Measurements from ENCODE around the gene SPEF1. TPM values are rescaled to one million over a fixed set of nuclear protein-coding genes. Genes with fewer than 3 reads are reported as not detected.

The SPEF1 gene
- total RNA-seq, 3 donors from 2014 or later: 0.19 TPM; not detected in 2

GRCh38 chr20:3744806-3745685, 36.2 kb downstream of the SPEF1 start:
- TF ChIP-seq CTCF (IDR thresholded peaks at IDR 0.05): no peak
- no peak overlapping the region for H3K4me3 ChIP-seq
- no peaks in the 10 kb centered on the region for H3K4me1 ChIP-seq (ENCODE audit: low read depth)
- intact Hi-C loops (cut with DNase I, micrococcal nuclease): no loop called here
- peak; percentile 70 for ATAC-seq
- H3K9me3 ChIP-seq: no peaks in the 10 kb centered on the region
- DNase-seq: peak; percentile 60 to 80 (median 67)
- no peaks in the 10 kb centered on the region for H3K36me3 ChIP-seq (ENCODE audit: low read depth)

- H3K4me3 ChIP-seq: no peak overlapping the region
- H3K9me3 ChIP-seq: no peaks in the 10 kb centered on the region
- H3K4me1 ChIP-seq (ENCODE audit: low read depth): no peaks in the 10 kb centered on the region
- intact Hi-C loops (cut with DNase I, micrococcal nuclease): no loop called here
- TF ChIP-seq CTCF (IDR thresholded peaks at IDR 0.05): no peak
- ATAC-seq: no peak
- no peaks in the 10 kb centered on the region for H3K36me3 ChIP-seq (ENCODE audit: low read depth)
- peak in 1 of 3 donors; percentile 2 for DNase-seq
These were observed 37.2 kb downstream of the SPEF1 start for GRCh38 chr20:3744037-3744436.

GRCh38 chr20:3743251-3743650, 38.0 kb downstream of the SPEF1 start:
- Histone ChIP-seq H3K4me1 (ENCODE audit: low read depth) (no peaks in the 10 kb centered on the region), H3K36me3 (ENCODE audit: low read depth) (no peaks in the 10 kb centered on the region), H3K9me3 (no peaks in the 10 kb centered on the region), H3K4me3 (no peak overlapping the region)
- ATAC-seq: no peak
- no peak for TF ChIP-seq CTCF (IDR thresholded peaks at IDR 0.05)
- DNase-seq: no peak
- intact Hi-C loops (cut with DNase I, micrococcal nuclease): no loop called here

GRCh38 chr20:3741836-3742458, 39.3 kb downstream of the SPEF1 start:
- H3K9me3 ChIP-seq: no peaks in the 10 kb centered on the region
- no peak for TF ChIP-seq CTCF (IDR thresholded peaks at IDR 0.05)

GRCh38 chr20:3740615-3741301, 40.5 kb downstream of the SPEF1 start:
- ATAC-seq: no peak
- DNase-seq: peak in 1 of 3 donors; percentile 17
- intact Hi-C loops (cut with DNase I, micrococcal nuclease): no loop called here

More at GRCh38 chr20:3741836-3742458, 39.3 kb downstream of the SPEF1 start:
- no peaks in the 10 kb centered on the region for H3K36me3 ChIP-seq (ENCODE audit: low read depth)
- ATAC-seq (no peak), DNase-seq (peak in 1 of 3 donors; percentile 13)
- no peaks in the 10 kb centered on the region for H3K4me1 ChIP-seq (ENCODE audit: low read depth)
- H3K4me3 ChIP-seq: no peak overlapping the region
- intact Hi-C loops (cut with DNase I, micrococcal nuclease): no loop called here

More at GRCh38 chr20:3740615-3741301, 40.5 kb downstream of the SPEF1 start:
- no peaks in the 10 kb centered on the region for H3K9me3 ChIP-seq
- H3K4me3 ChIP-seq: no peak overlapping the region
- H3K36me3 ChIP-seq (ENCODE audit: low read depth): no peaks in the 10 kb centered on the region
- no peaks in the 10 kb centered on the region for H3K4me1 ChIP-seq (ENCODE audit: low read depth)
- no peak for TF ChIP-seq CTCF (IDR thresholded peaks at IDR 0.05)
